OCI-LY1 (cell line): ENCODE results near the gene IQCM.

Source experiments
- CTCF ChIP-seq: fragments of 200-600 bp; sonication (generic), shearing (Covaris generic); IDR thresholded peaks from 2 replicates; pipeline ENCODE4 v1.5.1; 2017; ENCODE audit warnings: mild to moderate bottlenecking, antibody characterized with exemption, low read length, moderate library complexity, mixed read lengths
- EZH2 ChIP-seq: fragments of 200-600 bp; sonication (generic), shearing (Covaris generic); IDR thresholded peaks from 2 replicates; pipeline ENCODE4 v1.8.0; 2017; ENCODE audit warnings: borderline replicate concordance, mixed run types, mild to moderate bottlenecking, antibody characterized with exemption, low read length, moderate library complexity, mixed read lengths

- TF ChIP-seq CTCF: no peak
- no peak for TF ChIP-seq EZH2
These were observed 8.2 kb upstream of the IQCM start for GRCh38 chr4:149823769-149824221.
